Heart left ventricle (tissue), 13 donors: ENCODE results near the gene WNK2.

ENCODE experiments used
- CTCF ChIP-seq, 12 donors: fragments of 200-600 bp; sonication (generic) in 4 of 12; IDR thresholded peaks; one replicate each; pipeline versions ENCODE4 v1.5.0 to v1.8.0; 2018 to 2022; ENCODE audit warnings: antibody characterized with exemption in 12 of 12, mild to moderate bottlenecking in 5 of 12
- POLR2A ChIP-seq, 2 donors: fragments of 450-650 bp; IDR thresholded peaks; one replicate each; pipeline ENCODE4 v1.6.1; 2017; ENCODE audit warnings: antibody characterized with exemption in 2 of 2, mild to moderate bottlenecking in 2 of 2, moderate library complexity in 2 of 2
- donor health status: ischemic (EF 13 %, LVEDD 7.1; RV severe dilation, severe dysfunction).
- donor health status: DM: no; HTN: yes; CAD: no.
- donor health status: DM: no; HTN: no; CAD: no.
- donor health status: ischemic (EF 25% LVEDD 6.9; RV normal size, moderate dysfunction).
- donor health status: ischemic (EF 25% LVEDD 5.7; RV mildly dilated, moderate dysfunction).
- donor health status: ischemic (EF 35%, LVEDD 5.7; RV mildly dilated, moderate dysfunction).
- donor health status: nonischemic (EF 11% LVEDD 7.7; RV severe dilation, severe dysfunction).
- donor health status: DM: yes; HTN: yes; CAD: no.
- donor health status: PGD.
- donor health status: ischemic (EF 29% LVEDD 5.4; RV normal size, mild dysfunction).
- donor health status: nonischemic (EF 23%, LVEDD 6.1; RV moderate dilation, normal function).

- TF ChIP-seq POLR2A (IDR thresholded peaks at IDR 0.05) = no peak
- TF ChIP-seq CTCF (IDR thresholded peaks at IDR 0.05) = no peak
These were observed 114.8 kb downstream of the WNK2 start for GRCh38 chr9:93298498-93299417.
